GM12878 (cell line): ENCODE measurements around the gene RPL10A. TPM values are rescaled to one million over a fixed set of nuclear protein-coding genes. Genes with fewer than 3 reads are reported as not detected.
"Not testable (repeated sequence)": the region's sequence is repeated elsewhere in the genome, so short reads cannot be mapped to it uniquely, and the experiment has no call there.

ENCODE experiments used
- ATAC-seq: fragments of 200-7000 bp; cut with Tn5 transposase; 3 replicates; pipeline ENCODE4 v1.9.1; 2020; ENCODE audit warnings: mild to moderate bottlenecking, moderate library complexity
- BruUV-seq: library from RNA; stranded (reverse); fragments of 400-500 nt; replicated peaks from 2 replicates; lab custom pipeline; 2021; lab: Mats Ljungman, UMichigan
- CTCF ChIA-PET: fragments of 300-600 bp; sonication (Branson Sonifier 250); formaldehyde crosslinking; extraction: SDS; loops from one replicate; lab custom pipeline; 2021; ENCODE audit warnings: inconsistent platforms; lab: Yijun Ruan, JAX
- POLR2A ChIA-PET: fragments of 350-600 bp; formaldehyde crosslinking; extraction: SDS; loops from one replicate; lab custom pipeline; 2021; ENCODE audit warnings: inconsistent platforms; lab: Charles Lee
- RAD21 ChIA-PET: fragments of 300-600 bp; sonication (Branson Sonifier 250); formaldehyde crosslinking; loops from one replicate; lab custom pipeline; 2023; ENCODE audit warnings: antibody characterized with exemption; ENCODE audit not compliant: unreplicated experiment; lab: Charles Lee
- SMC1A ChIA-PET: fragments of 300-600 bp; sonication (Branson Sonifier 250); formaldehyde crosslinking; loops from one replicate; lab custom pipeline; 2023; ENCODE audit not compliant: unreplicated experiment, uncharacterized antibody; lab: Charles Lee
- DNase-seq: peaks from one replicate; pipeline ENCODE4 v3.0.0-alpha.2; 2011; ENCODE audit warnings: low read depth, low spot score
- FAIRE-seq: peaks from 3 replicates; lab custom pipeline; 2011; peaks lifted over from hg19 to GRCh38; lab: Jason Lieb, UNC
- H2AFZ ChIP-seq: 2 replicates; pipeline ENCODE4 v1.6.0; 2011; ENCODE audit warnings: low read depth, low read length, control low read depth; ENCODE audit not compliant: control insufficient read depth
- H3K27ac ChIP-seq: 2 replicates; pipeline ENCODE4 v1.5.1; 2011; ENCODE audit warnings: control low read depth; ENCODE audit not compliant: control insufficient read depth, insufficient read depth
- H3K27me3 ChIP-seq, 2 experiments: replicated peaks in 1 of 2; 2 replicates each; pipeline versions ENCODE4 v1.6.0 to v1.6.1; 2011; ENCODE audit warnings: low read length in 1 of 2; ENCODE audit not compliant: control insufficient read depth in 2 of 2, insufficient read depth in 2 of 2
- H3K36me3 ChIP-seq, 2 experiments: 2 replicates each; pipeline ENCODE4 v1.5.1; 2011; ENCODE audit warnings: low read length in 1 of 2; ENCODE audit not compliant: control insufficient read depth in 2 of 2, insufficient read depth in 2 of 2
- H3K4me1 ChIP-seq: 2 replicates; pipeline ENCODE4 v1.6.1; 2011; ENCODE audit warnings: mild to moderate bottlenecking, low read length, moderate library complexity, mixed read lengths; ENCODE audit not compliant: control insufficient read depth, insufficient read depth
- H3K4me2 ChIP-seq: 2 replicates; pipeline ENCODE4 v1.6.0; 2011; ENCODE audit warnings: control low read depth; ENCODE audit not compliant: control insufficient read depth, insufficient read depth
- H3K4me3 ChIP-seq: fragments of 200-600 bp; sonication (generic); 2 replicates; pipeline ENCODE4 v1.5.1; 2016
- H3K79me2 ChIP-seq: 2 replicates; pipeline ENCODE4 v1.6.0; 2011; ENCODE audit warnings: low read length; ENCODE audit not compliant: control insufficient read depth, insufficient read depth
- H3K9ac ChIP-seq: 2 replicates; pipeline ENCODE4 v1.8.0; 2011; ENCODE audit warnings: low read length, control low read depth, mixed read lengths; ENCODE audit not compliant: control insufficient read depth, insufficient read depth
- H3K9me3 ChIP-seq: replicated peaks from 3 replicates; pipeline ENCODE4 v1.5.1; 2011; ENCODE audit warnings: mild to moderate bottlenecking, low read length; ENCODE audit not compliant: control insufficient read depth, insufficient read depth
- H4K20me1 ChIP-seq: 2 replicates; pipeline ENCODE4 v1.6.0; 2011; ENCODE audit not compliant: control insufficient read depth, insufficient read depth
- IKZF1 ChIP-seq: fragments of 450-650 bp; conservative IDR thresholded peaks from 2 replicates; pipeline ENCODE4 v1.6.1; 2017; ENCODE audit warnings: antibody characterized with exemption, mild to moderate bottlenecking
- IRF4 ChIP-seq: IDR thresholded peaks from 2 replicates; pipeline ENCODE4 v1.6.1; 2011; ENCODE audit warnings: low read depth, low read length
- SIX5 ChIP-seq: IDR thresholded peaks from 2 replicates; pipeline ENCODE4 v1.6.1; 2011; ENCODE audit warnings: mild to moderate bottlenecking, low read depth, low read length, moderate library complexity; ENCODE audit not compliant: severe bottlenecking
- SPI1 ChIP-seq: IDR thresholded peaks from 2 replicates; pipeline ENCODE4 v1.6.1; 2011; ENCODE audit warnings: low read depth, mild to moderate bottlenecking, low read length, moderate library complexity, borderline replicate concordance; ENCODE audit not compliant: insufficient read depth
- YY1 ChIP-seq: IDR thresholded peaks from 2 replicates; pipeline ENCODE4 v1.6.1; 2011; ENCODE audit warnings: low read depth, mild to moderate bottlenecking, low read length
- ZNF217 ChIP-seq: fragments of 450-650 bp; IDR thresholded peaks from 2 replicates; pipeline ENCODE4 v1.6.1; 2017; ENCODE audit warnings: antibody characterized with exemption, mild to moderate bottlenecking
- ZSCAN29 ChIP-seq: fragments of 450-650 bp; IDR thresholded peaks from 2 replicates; pipeline ENCODE4 v1.6.1; 2017; ENCODE audit warnings: mild to moderate bottlenecking, moderate library complexity
- WGBS: methylation state at CpG from one replicate; pipeline ENCODE4 v1.1.6; 2016; ENCODE audit warnings: low lambda C conversion rate; ENCODE audit not compliant: insufficient replicate concordance, insufficient coverage; ENCODE audit errors: missing lambda C conversion rate; 5-methylcytosine and 5-hydroxymethylcytosine counted together
- in situ Hi-C: fragments of 300-500 bp; cut with MboI; formaldehyde crosslinking; loops from 9 replicates; pipeline ENCODE4 v1.14.3; 2018; ENCODE audit warnings: mixed read lengths
- intact Hi-C: fragments of 100-400 bp; cut with micrococcal nuclease; formaldehyde crosslinking; loops from one replicate; pipeline ENCODE4 v1.14.2; 2022; ENCODE audit not compliant: unreplicated experiment
- polyA plus RNA-seq, 11 experiments: library from polyadenylated mRNA; depleted of rRNA in 4 of 11; unstranded in 6 of 11; stranded (reverse) in 5 of 11; fragments of >200 nt; fragmentation: Nextera tagmentation in 4 of 11; fragmentation: Illumina TruSeq in 1 of 11; extraction: Ambion mirVana in 4 of 11; extraction: Trizol in 1 of 11; gene quantifications; 1 replicate in 1 of 11; 2 replicates in 10 of 11; pipeline versions ENCODE4 v1.2.1 to v1.2.3, GENCODE V29; 2011 to 2016; ENCODE audit warnings: inconsistent platforms in 2 of 11, missing spikeins in 2 of 11, low read depth in 1 of 11
- total RNA-seq, 4 experiments: library from RNA; depleted of rRNA in 3 of 4; stranded (reverse); fragments of >200 nt in 3 of 4; fragmentation: Illumina TruSeq in 1 of 4; extraction: Trizol in 1 of 4; gene quantifications; 2 replicates each; pipeline versions ENCODE4 v1.2.1 to v1.2.3, GENCODE V29; 2013 to 2021
- TF ChIP-seq, protein P1 (sequence below), 3 experiments: IDR thresholded peaks in 2 of 3; conservative IDR thresholded peaks in 1 of 3; 2 replicates each; pipeline ENCODE4 v1.5.1; 2011; ENCODE audit warnings: low read depth in 3 of 3, low read length in 3 of 3, mild to moderate bottlenecking in 3 of 3, control low read depth in 2 of 3, moderate library complexity in 2 of 3, inconsistent platforms in 1 of 3, mixed read lengths in 1 of 3; ENCODE audit not compliant: control insufficient read depth in 2 of 3, insufficient read depth in 1 of 3; ENCODE audit errors: extremely low read depth in 1 of 3
- TF ChIP-seq, protein P2 (sequence below): IDR thresholded peaks from 2 replicates; pipeline ENCODE4 v1.6.1; 2011; ENCODE audit warnings: low read depth, mild to moderate bottlenecking, low read length, moderate library complexity, borderline replicate concordance; ENCODE audit errors: extremely low read depth
- TF ChIP-seq, protein P3 (sequence below): fragments of 450-650 bp; IDR thresholded peaks from 2 replicates; pipeline ENCODE4 v1.6.1; 2018; ENCODE audit warnings: mild to moderate bottlenecking, low read depth, moderate library complexity; ENCODE audit not compliant: partially characterized antibody

Gene RPL10A
- total and polyA plus RNA-seq, 10 of the 15 experiments (the other 5 are each of a cell fraction or from before 2014, with no cell fraction given) = 833 to 4,029 (median 2,795) TPM

DNA sequence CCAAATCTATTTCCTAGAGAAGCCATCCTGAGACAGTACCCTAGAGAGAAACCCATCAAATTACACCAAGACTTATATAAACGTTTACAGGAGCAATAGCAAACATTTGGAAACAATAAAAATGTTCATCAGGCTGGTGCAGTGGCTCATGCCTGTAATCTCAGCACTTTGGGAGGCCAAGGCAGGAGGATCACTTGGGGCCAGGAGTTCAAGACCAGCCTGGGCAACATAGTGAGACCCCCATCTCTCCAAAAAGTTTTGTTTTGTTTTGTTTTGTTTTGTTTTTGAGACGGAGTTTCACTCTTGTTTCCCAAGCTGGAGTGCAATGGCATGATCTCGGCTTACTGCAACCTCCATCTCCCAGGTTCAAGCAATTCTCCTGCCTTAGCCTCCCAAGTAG, 35.5 kb upstream of the RPL10A start:
- DNase-seq, H3K79me2 ChIP-seq, H2AFZ ChIP-seq, POLR2A ChIA-PET, BruUV-seq, H3K4me3 ChIP-seq, H3K9ac ChIP-seq, H3K4me2 ChIP-seq, H3K27me3 ChIP-seq, H3K36me3 ChIP-seq, H3K27ac ChIP-seq, SMC1A ChIA-PET, CTCF ChIA-PET, H4K20me1 ChIP-seq, FAIRE-seq, in situ Hi-C loops, intact Hi-C loops, H3K4me1 ChIP-seq, ATAC-seq: not testable (repeated sequence)
- 59% methylated on average over 3 of the region's 3 CpGs for WGBS
- H3K9me3 ChIP-seq = peaks cover 15% of the 10 kb centered on the region; the same call in 2 of the 3 replicates
- RAD21 ChIA-PET = interaction anchor here (0.7 to 1.4 kb wide), 2 partner anchors 17 to 90 kb away, joined by 3 read pairs; partner anchors contain the start of gene PPARD

DNA sequence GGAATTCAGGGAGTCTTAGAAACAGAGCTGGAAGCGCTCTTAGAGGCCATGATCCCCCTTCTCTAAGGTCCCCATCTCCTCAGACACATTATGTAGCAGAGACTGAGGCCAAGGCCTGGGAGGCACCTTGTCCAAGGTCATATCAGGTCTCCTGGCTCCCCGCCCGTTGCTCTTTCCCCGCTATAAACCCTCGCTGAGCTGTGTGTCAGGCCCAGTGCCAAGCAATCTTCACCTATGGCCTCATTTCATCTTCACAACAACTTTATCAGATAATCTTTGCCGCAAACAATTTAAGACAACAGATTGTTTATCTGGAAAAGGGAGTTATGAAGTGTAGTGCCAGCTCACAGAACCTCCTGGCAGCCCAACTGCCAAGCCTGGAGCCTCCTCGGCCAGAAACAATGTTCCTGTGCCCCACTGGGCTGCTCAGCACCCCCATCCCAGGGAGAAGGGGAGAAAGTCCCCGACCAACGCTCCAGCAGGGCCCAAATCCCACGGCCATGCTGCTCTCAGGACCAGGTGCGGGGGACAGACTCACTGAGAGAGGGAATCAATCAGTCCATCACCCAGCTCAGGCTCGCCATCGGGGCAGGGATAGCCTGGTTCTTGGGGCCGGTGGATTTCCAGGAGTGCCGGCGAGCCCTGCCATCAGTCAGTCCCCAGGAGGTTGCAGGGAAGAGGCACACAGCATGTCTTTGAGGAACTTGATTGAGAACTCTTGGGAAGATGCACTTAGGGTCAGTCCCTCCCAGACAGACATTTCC, 32.9 kb upstream of the RPL10A start:
- no peaks in the 10 kb centered on the region for H3K4me1 ChIP-seq
- H3K9ac ChIP-seq = no peak overlapping the region
- RAD21 ChIA-PET = no interaction called here
- in situ Hi-C loops = no loop called here
- POLR2A ChIA-PET = no interaction called here
- H2AFZ ChIP-seq = no peak overlapping the region
- no peaks in the 10 kb centered on the region for H3K79me2 ChIP-seq
- SMC1A ChIA-PET = no interaction called here
- ATAC-seq (no peak), DNase-seq (no peak), FAIRE-seq (no peak)
- H3K27ac ChIP-seq = no peak overlapping the region
- no TSS peak for BruUV-seq
- CTCF ChIA-PET = interaction anchor here (1.1 kb wide), 1 partner anchor 230 kb away, joined by 3 read pairs; no protein-coding TSS in a partner anchor
- intact Hi-C loops = no loop called here
- no peaks in the 10 kb centered on the region for H3K27me3 ChIP-seq
- H4K20me1 ChIP-seq = no peaks in the 10 kb centered on the region
- 55% methylated on average over 16 of the region's 16 CpGs for WGBS
- H3K4me3 ChIP-seq = no peak overlapping the region
- H3K4me2 ChIP-seq = no peak overlapping the region
- H3K36me3 ChIP-seq = no peaks in the 10 kb centered on the region
- no peaks in the 10 kb centered on the region for H3K9me3 ChIP-seq
- TF ChIP-seq, protein P1, sequence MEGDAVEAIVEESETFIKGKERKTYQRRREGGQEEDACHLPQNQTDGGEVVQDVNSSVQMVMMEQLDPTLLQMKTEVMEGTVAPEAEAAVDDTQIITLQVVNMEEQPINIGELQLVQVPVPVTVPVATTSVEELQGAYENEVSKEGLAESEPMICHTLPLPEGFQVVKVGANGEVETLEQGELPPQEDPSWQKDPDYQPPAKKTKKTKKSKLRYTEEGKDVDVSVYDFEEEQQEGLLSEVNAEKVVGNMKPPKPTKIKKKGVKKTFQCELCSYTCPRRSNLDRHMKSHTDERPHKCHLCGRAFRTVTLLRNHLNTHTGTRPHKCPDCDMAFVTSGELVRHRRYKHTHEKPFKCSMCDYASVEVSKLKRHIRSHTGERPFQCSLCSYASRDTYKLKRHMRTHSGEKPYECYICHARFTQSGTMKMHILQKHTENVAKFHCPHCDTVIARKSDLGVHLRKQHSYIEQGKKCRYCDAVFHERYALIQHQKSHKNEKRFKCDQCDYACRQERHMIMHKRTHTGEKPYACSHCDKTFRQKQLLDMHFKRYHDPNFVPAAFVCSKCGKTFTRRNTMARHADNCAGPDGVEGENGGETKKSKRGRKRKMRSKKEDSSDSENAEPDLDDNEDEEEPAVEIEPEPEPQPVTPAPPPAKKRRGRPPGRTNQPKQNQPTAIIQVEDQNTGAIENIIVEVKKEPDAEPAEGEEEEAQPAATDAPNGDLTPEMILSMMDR (IDR thresholded peaks at IDR 0.05 in 2 of 3, conservative IDR thresholded peaks at IDR 0.05 in 1 of 3; ENCODE audit: control insufficient read depth in 2 of 3, extremely low read depth in 1 of 3, insufficient read depth in 1 of 3, low read depth in 3 of 3, low read length in 3 of 3) = no peak
- TF ChIP-seq IKZF1 (no peak), SIX5 (no peak), YY1 (no peak), SPI1 (no peak), ZNF217 (no peak), ZSCAN29 (no peak), IRF4 (no peak)
- TF ChIP-seq, protein P2, sequence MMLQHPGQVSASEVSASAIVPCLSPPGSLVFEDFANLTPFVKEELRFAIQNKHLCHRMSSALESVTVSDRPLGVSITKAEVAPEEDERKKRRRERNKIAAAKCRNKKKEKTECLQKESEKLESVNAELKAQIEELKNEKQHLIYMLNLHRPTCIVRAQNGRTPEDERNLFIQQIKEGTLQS = no peak
- TF ChIP-seq, protein P3, sequence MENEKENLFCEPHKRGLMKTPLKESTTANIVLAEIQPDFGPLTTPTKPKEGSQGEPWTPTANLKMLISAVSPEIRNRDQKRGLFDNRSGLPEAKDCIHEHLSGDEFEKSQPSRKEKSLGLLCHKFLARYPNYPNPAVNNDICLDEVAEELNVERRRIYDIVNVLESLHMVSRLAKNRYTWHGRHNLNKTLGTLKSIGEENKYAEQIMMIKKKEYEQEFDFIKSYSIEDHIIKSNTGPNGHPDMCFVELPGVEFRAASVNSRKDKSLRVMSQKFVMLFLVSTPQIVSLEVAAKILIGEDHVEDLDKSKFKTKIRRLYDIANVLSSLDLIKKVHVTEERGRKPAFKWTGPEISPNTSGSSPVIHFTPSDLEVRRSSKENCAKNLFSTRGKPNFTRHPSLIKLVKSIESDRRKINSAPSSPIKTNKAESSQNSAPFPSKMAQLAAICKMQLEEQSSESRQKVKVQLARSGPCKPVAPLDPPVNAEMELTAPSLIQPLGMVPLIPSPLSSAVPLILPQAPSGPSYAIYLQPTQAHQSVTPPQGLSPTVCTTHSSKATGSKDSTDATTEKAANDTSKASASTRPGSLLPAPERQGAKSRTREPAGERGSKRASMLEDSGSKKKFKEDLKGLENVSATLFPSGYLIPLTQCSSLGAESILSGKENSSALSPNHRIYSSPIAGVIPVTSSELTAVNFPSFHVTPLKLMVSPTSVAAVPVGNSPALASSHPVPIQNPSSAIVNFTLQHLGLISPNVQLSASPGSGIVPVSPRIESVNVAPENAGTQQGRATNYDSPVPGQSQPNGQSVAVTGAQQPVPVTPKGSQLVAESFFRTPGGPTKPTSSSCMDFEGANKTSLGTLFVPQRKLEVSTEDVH = no peak
